ENCODE data around the gene CHAD.

The CHAD gene

GRCh38 chr17:50499270-50499669 lies 30.6 kb upstream of the CHAD start:
- TF ChIP-seq EP300 (IDR thresholded peaks at IDR 0.05; ENCODE audit: borderline replicate concordance), result no peak
- TF ChIP-seq CREB1 (IDR thresholded peaks at IDR 0.05; ENCODE audit: low read depth), result no peak
- TF ChIP-seq RAD21 (IDR thresholded peaks at IDR 0.05; ENCODE audit: low read depth), result no peak
- no peak for TF ChIP-seq EGR1 (IDR thresholded peaks at IDR 0.05)
- no peak for TF ChIP-seq ZBTB7A (IDR thresholded peaks at IDR 0.05; ENCODE audit: low read depth)
- TF ChIP-seq FOXM1 (IDR thresholded peaks at IDR 0.05; ENCODE audit: borderline replicate concordance, low read depth), result no peak

GRCh38 chr17:50498021-50498874 lies 29.6 kb upstream of the CHAD start:
- TF ChIP-seq YY1 (IDR thresholded peaks at IDR 0.05; ENCODE audit: low read depth), result no peak
- TF ChIP-seq RAD21 (IDR thresholded peaks at IDR 0.05; ENCODE audit: low read depth), result no peak
- TF ChIP-seq CREB1 (IDR thresholded peaks at IDR 0.05; ENCODE audit: low read depth), result no peak
- TF ChIP-seq ZBTB7A (IDR thresholded peaks at IDR 0.05; ENCODE audit: low read depth), result no peak
- no peak for TF ChIP-seq TCF12 (IDR thresholded peaks at IDR 0.05; ENCODE audit: low read depth)
- TF ChIP-seq USF1 (IDR thresholded peaks at IDR 0.05), result no peak
- TF ChIP-seq EGR1 (IDR thresholded peaks at IDR 0.05), result no peak
- no peak for TF ChIP-seq MAX (IDR thresholded peaks at IDR 0.05)
- TF ChIP-seq TEAD4 (IDR thresholded peaks at IDR 0.05), result no peak
- no peak for TF ChIP-seq REST (IDR thresholded peaks at IDR 0.05; ENCODE audit: low read depth)
- no peak for TF ChIP-seq FOXM1 (IDR thresholded peaks at IDR 0.05; ENCODE audit: borderline replicate concordance, low read depth)
- TF ChIP-seq CEBPB (IDR thresholded peaks at IDR 0.05), result no peak
- no peak for TF ChIP-seq NFIC (IDR thresholded peaks at IDR 0.05)
- TF ChIP-seq EP300 (IDR thresholded peaks at IDR 0.05; ENCODE audit: borderline replicate concordance), result no peak
- TF ChIP-seq TAF1 (IDR thresholded peaks at IDR 0.05; ENCODE audit: low read depth), result no peak

- TF ChIP-seq YY1 (IDR thresholded peaks at IDR 0.05; ENCODE audit: low read depth) (no peak), MAX (IDR thresholded peaks at IDR 0.05) (no peak), USF1 (IDR thresholded peaks at IDR 0.05) (no peak), ZBTB7A (IDR thresholded peaks at IDR 0.05; ENCODE audit: low read depth) (no peak), TCF12 (IDR thresholded peaks at IDR 0.05; ENCODE audit: low read depth) (no peak), CREB1 (IDR thresholded peaks at IDR 0.05; ENCODE audit: low read depth) (no peak), TAF1 (IDR thresholded peaks at IDR 0.05; ENCODE audit: low read depth) (no peak), REST (IDR thresholded peaks at IDR 0.05; ENCODE audit: low read depth) (no peak), EP300 (IDR thresholded peaks at IDR 0.05; ENCODE audit: borderline replicate concordance) (no peak), TEAD4 (IDR thresholded peaks at IDR 0.05) (no peak), EGR1 (IDR thresholded peaks at IDR 0.05) (no peak), FOXM1 (IDR thresholded peaks at IDR 0.05; ENCODE audit: borderline replicate concordance, low read depth) (no peak), RAD21 (IDR thresholded peaks at IDR 0.05; ENCODE audit: low read depth) (no peak), NFIC (IDR thresholded peaks at IDR 0.05) (no peak), CEBPB (IDR thresholded peaks at IDR 0.05) (no peak)
Observed at GRCh38 chr17:50495918-50496317, 27.2 kb upstream of the CHAD start.

- TF ChIP-seq USF1 (IDR thresholded peaks at IDR 0.05), result no peak
- no peak for TF ChIP-seq YY1 (IDR thresholded peaks at IDR 0.05; ENCODE audit: low read depth)
Observed at GRCh38 chr17:50495217-50495823, 26.6 kb upstream of the CHAD start.

GRCh38 chr17:50493744-50494143 lies 25.1 kb upstream of the CHAD start:
- TF ChIP-seq CEBPB (IDR thresholded peaks at IDR 0.05), result no peak
- TF ChIP-seq CREB1 (IDR thresholded peaks at IDR 0.05; ENCODE audit: low read depth), result no peak
